Measurements from ENCODE around the gene PPP1R2C.
A peak's percentile ranks its signal among the peaks of the same experiment; 100 is the strongest.

Gene PPP1R2C

DNA sequence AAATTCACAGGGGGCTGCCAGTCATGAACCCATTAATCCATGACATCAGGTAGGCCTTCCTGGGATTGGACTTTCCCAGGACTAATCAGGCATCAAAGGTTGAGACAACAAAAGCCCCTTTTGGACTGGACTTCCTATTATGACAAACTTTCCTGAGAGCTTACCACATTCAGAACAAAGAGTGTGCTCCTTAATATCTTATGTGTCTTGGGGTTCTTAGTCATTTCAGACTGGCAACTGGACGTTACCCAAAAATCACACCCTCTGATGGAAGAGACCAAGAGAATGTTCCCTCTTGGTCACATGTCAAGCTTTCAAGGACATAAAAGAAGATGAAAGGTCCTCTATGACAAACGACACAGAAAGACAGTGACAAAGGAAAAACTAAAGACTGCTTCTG, 31.6 kb upstream of the PPP1R2C start:
- no peak overlapping the region for H3K4me3 ChIP-seq (replicated peaks in 1 of 2; ENCODE audit: low read depth in 2 of 2, low read length in 2 of 2)
- TF ChIP-seq, protein P1, sequence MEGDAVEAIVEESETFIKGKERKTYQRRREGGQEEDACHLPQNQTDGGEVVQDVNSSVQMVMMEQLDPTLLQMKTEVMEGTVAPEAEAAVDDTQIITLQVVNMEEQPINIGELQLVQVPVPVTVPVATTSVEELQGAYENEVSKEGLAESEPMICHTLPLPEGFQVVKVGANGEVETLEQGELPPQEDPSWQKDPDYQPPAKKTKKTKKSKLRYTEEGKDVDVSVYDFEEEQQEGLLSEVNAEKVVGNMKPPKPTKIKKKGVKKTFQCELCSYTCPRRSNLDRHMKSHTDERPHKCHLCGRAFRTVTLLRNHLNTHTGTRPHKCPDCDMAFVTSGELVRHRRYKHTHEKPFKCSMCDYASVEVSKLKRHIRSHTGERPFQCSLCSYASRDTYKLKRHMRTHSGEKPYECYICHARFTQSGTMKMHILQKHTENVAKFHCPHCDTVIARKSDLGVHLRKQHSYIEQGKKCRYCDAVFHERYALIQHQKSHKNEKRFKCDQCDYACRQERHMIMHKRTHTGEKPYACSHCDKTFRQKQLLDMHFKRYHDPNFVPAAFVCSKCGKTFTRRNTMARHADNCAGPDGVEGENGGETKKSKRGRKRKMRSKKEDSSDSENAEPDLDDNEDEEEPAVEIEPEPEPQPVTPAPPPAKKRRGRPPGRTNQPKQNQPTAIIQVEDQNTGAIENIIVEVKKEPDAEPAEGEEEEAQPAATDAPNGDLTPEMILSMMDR (IDR thresholded peaks at IDR 0.05; ENCODE audit: low read depth, low read length) = no peak
- no peak for DNase-seq (ENCODE audit: low read depth in 2 of 2)

- TF ChIP-seq, protein P1 (IDR thresholded peaks at IDR 0.05; ENCODE audit: low read depth, low read length) = no peak
- no peak for DNase-seq (ENCODE audit: low read depth in 2 of 2)
- no peak overlapping the region for H3K4me3 ChIP-seq (replicated peaks in 1 of 2; ENCODE audit: low read depth in 2 of 2, low read length in 2 of 2)
Observed at GRCh38 chrX:42807393-42807792, 29.4 kb upstream of the PPP1R2C start.

DNA sequence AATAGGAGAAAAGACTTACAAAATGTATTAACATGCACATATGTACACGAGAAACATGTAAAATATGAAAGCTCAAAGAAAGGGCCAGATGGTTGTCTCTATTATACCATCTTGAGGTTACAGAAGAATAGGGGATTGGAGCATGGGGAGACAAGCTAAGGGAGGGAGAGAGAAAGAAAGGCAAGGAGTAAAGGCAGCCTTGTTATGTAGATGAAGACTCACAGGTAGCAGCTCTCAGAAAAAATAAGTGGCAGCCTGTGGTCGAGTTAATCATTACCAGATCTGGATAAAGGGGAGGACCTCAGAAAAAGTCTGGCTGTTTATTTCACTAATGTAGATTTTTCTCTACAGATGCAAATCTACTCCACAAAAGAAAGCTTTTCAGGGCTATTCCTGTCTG, 26.6 kb upstream of the PPP1R2C start:
- TF ChIP-seq, protein P1 (IDR thresholded peaks at IDR 0.05; ENCODE audit: low read depth, low read length) = no peak
- no peak overlapping the region for H3K4me3 ChIP-seq (replicated peaks in 1 of 2; ENCODE audit: low read depth in 2 of 2, low read length in 2 of 2)
- no peak for DNase-seq (ENCODE audit: low read depth in 2 of 2)

- DNase-seq (ENCODE audit: low read depth in 2 of 2) = peak; percentile 4 to 58
- TF ChIP-seq, protein P1 (IDR thresholded peaks at IDR 0.05; ENCODE audit: low read depth, low read length) = no peak
- H3K4me3 ChIP-seq (replicated peaks in 1 of 2; ENCODE audit: low read depth in 2 of 2, low read length in 2 of 2) = no peak overlapping the region
Observed at GRCh38 chrX:42803320-42803719, 25.4 kb upstream of the PPP1R2C start.

- TF ChIP-seq, protein P1 (IDR thresholded peaks at IDR 0.05; ENCODE audit: low read depth, low read length) = no peak
- peak in 1 of 2 donors; percentile 8 for DNase-seq (ENCODE audit: low read depth in 2 of 2)
- no peak overlapping the region for H3K4me3 ChIP-seq (replicated peaks in 1 of 2; ENCODE audit: low read depth in 2 of 2, low read length in 2 of 2)
Observed at GRCh38 chrX:42797651-42798269, 19.8 kb upstream of the PPP1R2C start.

DNA sequence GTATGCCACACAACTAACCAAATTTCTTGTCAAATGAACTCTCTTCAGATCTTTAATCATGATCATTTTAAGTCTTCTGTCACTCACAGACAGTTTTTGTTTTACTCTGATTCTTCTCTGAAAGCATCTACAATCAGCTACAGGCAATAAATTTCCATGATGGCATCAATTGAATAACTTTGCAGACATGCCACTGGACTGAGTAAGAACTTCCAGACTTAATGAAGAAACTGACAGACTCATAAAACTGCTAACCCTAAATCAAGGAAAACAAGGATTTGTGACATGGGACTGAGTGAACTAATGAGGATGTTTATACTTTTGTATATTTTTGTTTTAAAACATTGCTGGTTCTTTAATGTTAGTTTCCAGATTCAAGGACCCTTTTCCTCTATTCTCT, 5.5 kb upstream of the PPP1R2C start:
- H3K4me3 ChIP-seq (replicated peaks in 1 of 2; ENCODE audit: low read depth in 2 of 2, low read length in 2 of 2) = no peak overlapping the region
- no peak for DNase-seq (ENCODE audit: low read depth in 2 of 2)
- TF ChIP-seq, protein P1 (IDR thresholded peaks at IDR 0.05; ENCODE audit: low read depth, low read length) = no peak

- TF ChIP-seq, protein P1 (IDR thresholded peaks at IDR 0.05; ENCODE audit: low read depth, low read length) = no peak
- DNase-seq (ENCODE audit: low read depth in 2 of 2) = peak; percentile 41 to 75
- H3K4me3 ChIP-seq (replicated peaks in 1 of 2; ENCODE audit: low read depth in 2 of 2, low read length in 2 of 2) = no peak overlapping the region
Observed at GRCh38 chrX:42776195-42776594, 1.8 kb downstream of the PPP1R2C start.

All from cardiac fibroblast (primary cell).